GM10266 (cell line): ENCODE measurements around the gene ABCB4.

ENCODE experiments used
- DNase-seq: peaks from one replicate; pipeline ENCODE4 v3.0.0; 2012; ENCODE audit errors: extremely low spot score
- CTCF ChIP-seq: IDR thresholded peaks from 2 replicates; pipeline ENCODE4 v1.5.1; 2012; ENCODE audit warnings: mild to moderate bottlenecking, low read depth; ENCODE audit not compliant: control insufficient read depth, insufficient read depth; ENCODE audit errors: missing control alignments

The ABCB4 gene

GRCh38 chr7:87370660-87371180, 104.8 kb downstream of the ABCB4 start:
- DNase-seq: no peak
- no peak for TF ChIP-seq CTCF

- TF ChIP-seq CTCF: no peak
- no peak for DNase-seq
These were observed 106.3 kb downstream of the ABCB4 start for GRCh38 chr7:87369216-87369615.

- no peak for TF ChIP-seq CTCF
- DNase-seq: no peak
These were observed 111.2 kb downstream of the ABCB4 start for GRCh38 chr7:87364246-87364645.

GRCh38 chr7:87363342-87363741, 112.1 kb downstream of the ABCB4 start:
- no peak for TF ChIP-seq CTCF
- no peak for DNase-seq

- TF ChIP-seq CTCF: no peak
- DNase-seq: no peak
These were observed 114.2 kb downstream of the ABCB4 start for GRCh38 chr7:87361320-87361719.

GRCh38 chr7:87359366-87359765, 116.1 kb downstream of the ABCB4 start:
- TF ChIP-seq CTCF: no peak
- no peak for DNase-seq

- DNase-seq: no peak
These were observed 119.0 kb downstream of the ABCB4 start for GRCh38 chr7:87356448-87356847.

More at GRCh38 chr7:87356448-87356847, 119.0 kb downstream of the ABCB4 start:
- TF ChIP-seq CTCF: no peak
